HG03378 (cell line): ENCODE data around the gene MROH9.
A peak's percentile ranks its signal among the peaks of the same experiment; 100 is the strongest.

ENCODE experiments used
- ATAC-seq: cut with Tn5 transposase; IDR thresholded peaks from one replicate; pipeline ENCODE4 v1.9.1; 2021; ENCODE audit warnings: mild to moderate bottlenecking, moderate library complexity; ENCODE audit not compliant: unreplicated experiment

The MROH9 gene

GRCh38 chr1:170964506-170964905 lies 29.2 kb downstream of the MROH9 start:
- ATAC-seq = no peak

- peak; percentile 87 for ATAC-seq
Measured at GRCh38 chr1:170967042-170967910, 31.9 kb downstream of the MROH9 start.

- ATAC-seq = no peak
Measured at GRCh38 chr1:170970256-170970655, 34.9 kb downstream of the MROH9 start.

- no peak for ATAC-seq
Measured at GRCh38 chr1:170978371-170978910, 43.1 kb downstream of the MROH9 start.

- ATAC-seq = no peak
Measured at GRCh38 chr1:170985406-170985805, 50.1 kb downstream of the MROH9 start.

- no peak for ATAC-seq
Measured at GRCh38 chr1:170986901-170987300, 51.6 kb downstream of the MROH9 start.

GRCh38 chr1:170987424-170987823 lies 52.1 kb downstream of the MROH9 start:
- ATAC-seq = no peak

- ATAC-seq = no peak
Measured at GRCh38 chr1:170993151-170993550, 57.8 kb downstream of the MROH9 start.

GRCh38 chr1:170993717-170994116 lies 58.4 kb downstream of the MROH9 start:
- no peak for ATAC-seq

GRCh38 chr1:171014880-171015279 lies 79.5 kb downstream of the MROH9 start:
- ATAC-seq = no peak

- ATAC-seq = no peak
Measured at GRCh38 chr1:171017426-171017825, 82.1 kb downstream of the MROH9 start.

- no peak for ATAC-seq
Measured at GRCh38 chr1:171019971-171020370, 84.6 kb downstream of the MROH9 start.

GRCh38 chr1:171032822-171033702 lies 97.7 kb downstream of the MROH9 start:
- no peak for ATAC-seq

GRCh38 chr1:171037626-171038025 lies 102.3 kb downstream of the MROH9 start:
- no peak for ATAC-seq

- ATAC-seq = no peak
Measured at GRCh38 chr1:171038284-171038683, 103.0 kb downstream of the MROH9 start.

GRCh38 chr1:171048014-171048413 lies 112.7 kb downstream of the MROH9 start:
- no peak for ATAC-seq

GRCh38 chr1:171052977-171053376 lies 117.6 kb downstream of the MROH9 start:
- ATAC-seq = no peak

- ATAC-seq = no peak
Measured at GRCh38 chr1:171055966-171056643, 120.8 kb downstream of the MROH9 start.

GRCh38 chr1:171061425-171062143 lies 126.2 kb downstream of the MROH9 start:
- ATAC-seq = no peak

GRCh38 chr1:171062902-171063301 lies 127.6 kb downstream of the MROH9 start:
- ATAC-seq = no peak
